ENCODE data around the gene SLC25A33. TPM values are rescaled to one million over a fixed set of nuclear protein-coding genes. Genes with fewer than 3 reads are reported as not detected.

The SLC25A33 gene
- total RNA-seq, 2 donors from 2014 or later: 7.1 to 13.6 TPM

DNA sequence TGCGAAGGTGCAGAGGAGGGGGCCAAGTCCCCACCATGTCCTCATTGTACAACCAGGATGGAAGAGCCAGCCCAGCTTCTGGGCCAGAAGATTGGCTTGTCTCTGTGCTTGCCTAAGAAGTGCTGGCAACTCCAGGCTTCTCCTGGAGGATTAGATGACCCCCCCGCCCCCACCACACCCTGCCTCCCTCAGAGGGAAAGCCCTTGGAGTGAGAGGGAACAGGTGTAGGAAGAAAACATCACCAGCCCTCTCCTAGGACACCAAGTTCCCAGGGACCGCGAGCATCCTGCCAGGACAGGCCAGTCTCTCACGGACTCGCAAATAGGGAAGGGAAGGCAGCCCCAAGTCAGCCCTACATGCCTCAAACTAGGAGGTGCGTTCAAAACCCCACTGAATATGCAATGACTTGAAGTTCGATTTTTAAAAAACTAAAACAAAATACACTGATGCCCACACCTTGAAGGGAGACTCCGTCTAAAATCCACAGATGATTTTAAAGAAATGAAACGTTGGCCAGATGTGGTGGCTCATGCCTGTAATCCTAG is 20.7 kb upstream of the SLC25A33 start:
- Mint-ChIP-seq H3K27ac (no peak overlapping the region), H3K36me3 (no peaks in the 10 kb centered on the region), H3K4me1 (ENCODE audit: low read depth in 2 of 2) (peaks cover 0 to 4% of the 10 kb centered on the region in 2 donors), H3K27me3 (no peaks in the 10 kb centered on the region), H3K4me3 (no peak overlapping the region), H3K9me3 (no peaks in the 10 kb centered on the region)
- DNase-seq (ENCODE audit: low spot score) (no peak), ATAC-seq (no peak)

DNA sequence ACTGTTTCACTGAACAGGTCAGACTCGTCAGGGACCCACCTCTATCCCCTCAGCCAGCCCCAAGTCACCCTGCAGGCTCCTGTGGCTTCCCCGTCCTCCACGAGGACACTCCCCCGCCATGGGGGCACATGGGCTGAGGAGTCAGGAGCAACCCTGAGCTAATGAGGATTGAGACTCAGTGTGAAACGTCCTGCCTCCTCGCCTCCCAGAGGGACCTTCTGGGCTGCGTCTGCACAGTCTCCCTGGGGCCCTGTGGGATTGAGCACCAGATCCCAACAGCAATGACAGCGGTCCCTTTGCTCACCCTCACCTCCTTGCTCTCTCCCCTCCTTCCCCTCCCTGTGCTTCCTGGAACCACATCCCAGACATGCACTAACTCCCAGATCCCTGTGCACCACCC is 18.9 kb upstream of the SLC25A33 start:
- peaks cover 0 to 4% of the 10 kb centered on the region in 2 donors for H3K4me1 Mint-ChIP-seq (ENCODE audit: low read depth in 2 of 2)
- no peaks in the 10 kb centered on the region for H3K9me3 Mint-ChIP-seq
- no peak overlapping the region for H3K4me3 Mint-ChIP-seq
- DNase-seq (ENCODE audit: low spot score) (no peak), ATAC-seq (no peak)
- H3K27ac Mint-ChIP-seq: no peak overlapping the region
- no peaks in the 10 kb centered on the region for H3K27me3 Mint-ChIP-seq
- no peaks in the 10 kb centered on the region for H3K36me3 Mint-ChIP-seq

DNA sequence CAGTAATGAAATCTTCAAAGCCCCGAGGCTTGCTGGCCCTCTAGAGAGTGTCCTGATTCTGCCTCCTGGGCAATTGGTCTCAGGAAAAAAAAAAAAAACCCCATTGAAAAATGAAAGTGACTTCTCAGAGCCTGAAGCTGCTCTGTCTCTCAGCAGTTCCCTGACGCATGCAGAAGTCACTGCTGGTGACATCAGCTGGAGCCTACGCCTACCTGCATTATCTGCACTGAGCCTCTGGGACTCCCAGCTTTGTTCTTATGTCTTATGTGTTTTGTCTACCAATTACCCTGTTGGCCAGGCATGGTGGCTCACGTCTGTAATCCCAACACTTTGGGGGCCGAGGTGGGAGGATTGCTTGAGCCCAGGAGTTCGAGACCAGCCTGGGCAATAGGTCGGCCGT is 10.1 kb upstream of the SLC25A33 start:
- H3K4me1 Mint-ChIP-seq (ENCODE audit: low read depth in 2 of 2): no peaks in the 10 kb centered on the region
- no peak overlapping the region for H3K4me3 Mint-ChIP-seq
- no peaks in the 10 kb centered on the region for H3K36me3 Mint-ChIP-seq
- H3K9me3 Mint-ChIP-seq: no peaks in the 10 kb centered on the region
- no peaks in the 10 kb centered on the region for H3K27me3 Mint-ChIP-seq
- DNase-seq (ENCODE audit: low spot score) (no peak), ATAC-seq (peak in 1 of 2 donors; percentile 11)
- H3K27ac Mint-ChIP-seq: no peak overlapping the region

GRCh38 chr1:9530320-9530719 is 8.9 kb upstream of the SLC25A33 start:
- no peaks in the 10 kb centered on the region for H3K9me3 Mint-ChIP-seq
- no peaks in the 10 kb centered on the region for H3K27me3 Mint-ChIP-seq
- H3K36me3 Mint-ChIP-seq: no peaks in the 10 kb centered on the region
- no peaks in the 10 kb centered on the region for H3K4me1 Mint-ChIP-seq (ENCODE audit: low read depth in 2 of 2)
- H3K27ac Mint-ChIP-seq: no peak overlapping the region
- DNase-seq (ENCODE audit: low spot score) (no peak), ATAC-seq (no peak)
- H3K4me3 Mint-ChIP-seq: no peak overlapping the region

DNA sequence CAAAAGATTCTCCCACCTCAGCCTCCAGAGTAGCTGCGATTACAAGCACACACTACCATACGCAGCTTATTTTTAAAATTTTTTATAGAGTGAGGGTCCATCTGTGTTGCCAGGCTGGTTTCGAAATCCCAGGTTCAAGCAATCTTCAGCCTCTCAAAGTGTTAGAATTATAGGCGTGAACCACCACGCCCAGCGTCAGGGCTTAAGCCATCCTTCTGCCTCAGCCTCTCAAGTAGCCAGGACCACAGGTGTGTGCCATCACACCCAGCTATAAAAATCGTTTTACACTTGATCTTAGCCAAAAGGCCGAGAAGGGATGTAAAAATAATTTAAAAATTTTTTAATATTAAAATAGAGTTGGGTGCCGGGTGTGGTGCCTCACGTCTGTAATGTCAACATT is 4.3 kb upstream of the SLC25A33 start:
- no peak for DNase-seq (ENCODE audit: low spot score)
- Mint-ChIP-seq H3K27ac (no peak overlapping the region), H3K36me3 (no peaks in the 10 kb centered on the region), H3K9me3 (no peaks in the 10 kb centered on the region), H3K27me3 (no peaks in the 10 kb centered on the region), H3K4me1 (ENCODE audit: low read depth in 2 of 2) (peaks cover 9 to 14% of the 10 kb centered on the region in 2 donors), H3K4me3 (no peak overlapping the region)
- no peak for ATAC-seq

GRCh38 chr1:9536301-9536700 is 3.0 kb upstream of the SLC25A33 start:
- Mint-ChIP-seq H3K27ac (no peak overlapping the region), H3K4me3 (no peak overlapping the region), H3K9me3 (no peaks in the 10 kb centered on the region), H3K36me3 (no peaks in the 10 kb centered on the region), H3K4me1 (ENCODE audit: low read depth in 2 of 2) (peaks cover 17 to 23% of the 10 kb centered on the region in 2 donors), H3K27me3 (no peaks in the 10 kb centered on the region)
- DNase-seq (ENCODE audit: low spot score): no peak
- ATAC-seq: no peak

DNA sequence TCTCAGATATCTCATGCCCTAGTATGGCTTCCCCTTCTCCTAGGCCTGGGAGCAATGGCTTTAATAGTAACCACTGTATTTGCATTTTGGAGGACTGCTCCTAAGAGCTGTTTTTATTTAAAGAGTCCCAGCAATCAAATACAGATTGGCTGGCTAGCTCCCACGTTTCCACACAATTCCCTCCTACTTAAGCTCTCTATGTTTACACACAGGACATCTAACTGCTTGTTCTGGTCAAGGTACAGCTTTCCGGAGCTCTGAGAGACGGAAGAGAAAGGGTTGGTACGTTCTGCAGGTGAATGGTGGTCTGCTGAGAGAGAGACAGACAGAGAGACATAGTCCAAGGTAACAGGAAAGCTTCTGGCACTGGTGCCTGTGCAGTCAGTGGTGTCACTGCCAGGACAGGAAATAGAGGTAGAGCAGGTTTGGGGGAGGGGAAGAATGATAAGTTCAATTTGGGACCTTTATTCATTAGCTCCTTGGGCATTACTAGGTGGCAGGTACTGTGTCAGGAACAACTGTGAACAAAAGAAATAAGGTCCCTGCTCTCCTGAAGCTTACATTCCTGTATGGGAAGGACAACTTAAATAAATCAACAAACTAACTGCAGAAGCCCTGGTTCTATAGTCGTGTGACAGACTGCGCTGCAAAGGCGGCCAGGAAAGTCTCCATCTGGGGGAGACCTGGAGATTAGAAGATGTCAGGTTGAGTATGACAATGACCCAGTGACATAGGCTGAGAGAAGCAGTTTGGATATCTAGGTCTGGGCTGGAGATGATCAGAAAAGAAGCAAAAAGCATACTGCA is 1.2 kb upstream of the SLC25A33 start:
- H3K4me1 Mint-ChIP-seq (ENCODE audit: low read depth in 2 of 2): peaks cover 22 to 29% of the 10 kb centered on the region in 2 donors
- ATAC-seq (no peak), DNase-seq (ENCODE audit: low spot score) (no peak)
- H3K27ac Mint-ChIP-seq: peak overlapping the region; percentile 25 to 68
- no peaks in the 10 kb centered on the region for H3K9me3 Mint-ChIP-seq
- peak overlapping the region; percentile 64 for H3K4me3 Mint-ChIP-seq
- no peaks in the 10 kb centered on the region for H3K36me3 Mint-ChIP-seq
- no peaks in the 10 kb centered on the region for H3K27me3 Mint-ChIP-seq

- H3K27ac Mint-ChIP-seq: peak overlapping the region; percentile 25 to 68
- ATAC-seq (no peak), DNase-seq (ENCODE audit: low spot score) (no peak)
- peaks cover 22 to 29% of the 10 kb centered on the region in 2 donors for H3K4me1 Mint-ChIP-seq (ENCODE audit: low read depth in 2 of 2)
- no peaks in the 10 kb centered on the region for H3K9me3 Mint-ChIP-seq
- H3K36me3 Mint-ChIP-seq: no peaks in the 10 kb centered on the region
- peak overlapping the region; percentile 73 for H3K4me3 Mint-ChIP-seq
- H3K27me3 Mint-ChIP-seq: no peaks in the 10 kb centered on the region
These were observed 548 bp upstream of the SLC25A33 start for GRCh38 chr1:9538669-9539164.

DNA sequence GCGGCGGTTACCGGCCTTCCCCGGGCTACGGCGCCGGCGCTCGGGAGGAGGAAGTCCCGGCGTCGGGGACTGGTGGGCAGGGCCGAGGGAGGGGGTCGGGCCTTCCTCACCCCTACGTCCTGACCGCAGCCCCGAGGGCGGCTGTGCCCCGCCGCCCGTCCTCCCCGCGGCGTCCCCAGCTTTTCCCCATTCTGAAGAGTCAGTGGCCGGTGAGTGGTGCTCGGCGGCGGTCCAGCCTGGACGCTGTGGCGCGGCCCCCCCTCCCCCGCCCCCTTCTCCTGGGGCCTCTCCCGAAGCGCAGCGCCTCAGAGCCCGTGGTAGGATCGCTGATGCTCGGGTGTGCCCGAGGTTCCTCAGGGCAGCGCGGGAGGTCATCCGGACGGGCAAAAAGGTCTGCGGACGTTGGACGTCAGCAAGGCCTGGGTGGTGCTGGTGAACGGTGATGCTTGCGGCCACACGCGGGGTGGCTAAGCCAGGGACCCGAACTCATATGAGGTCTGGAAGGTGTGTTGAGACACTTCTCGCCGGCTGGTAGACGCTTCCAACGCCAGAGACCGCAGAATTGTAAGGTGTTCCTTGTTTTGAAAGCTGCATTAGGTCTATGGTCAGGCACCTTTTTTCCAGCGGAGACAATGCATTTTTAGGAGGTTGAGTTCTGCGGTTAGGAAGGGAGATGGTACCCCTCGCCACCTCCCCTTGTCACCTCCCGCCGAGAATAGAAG is 725 bp downstream of the SLC25A33 start:
- DNase-seq (ENCODE audit: low spot score): peak; percentile 79
- Mint-ChIP-seq H3K4me3 (peak overlapping the region; percentile 93), H3K4me1 (ENCODE audit: low read depth in 2 of 2) (peaks cover 25 to 31% of the 10 kb centered on the region in 2 donors), H3K9me3 (no peaks in the 10 kb centered on the region), H3K27ac (peak overlapping the region; percentile 60 to 64), H3K27me3 (no peaks in the 10 kb centered on the region), H3K36me3 (no peaks in the 10 kb centered on the region)
- peak; percentile 75 to 76 for ATAC-seq

GRCh38 chr1:9542430-9542829 is 3.2 kb downstream of the SLC25A33 start:
- no peak for ATAC-seq
- peak overlapping the region; percentile 38 for H3K4me3 Mint-ChIP-seq
- H3K27me3 Mint-ChIP-seq: no peaks in the 10 kb centered on the region
- H3K36me3 Mint-ChIP-seq: no peaks in the 10 kb centered on the region
- peaks cover 26 to 34% of the 10 kb centered on the region in 2 donors for H3K4me1 Mint-ChIP-seq (ENCODE audit: low read depth in 2 of 2)
- no peaks in the 10 kb centered on the region for H3K9me3 Mint-ChIP-seq
- H3K27ac Mint-ChIP-seq: peak overlapping the region in 1 of 2 donors; percentile 17
- no peak for DNase-seq (ENCODE audit: low spot score)

DNA sequence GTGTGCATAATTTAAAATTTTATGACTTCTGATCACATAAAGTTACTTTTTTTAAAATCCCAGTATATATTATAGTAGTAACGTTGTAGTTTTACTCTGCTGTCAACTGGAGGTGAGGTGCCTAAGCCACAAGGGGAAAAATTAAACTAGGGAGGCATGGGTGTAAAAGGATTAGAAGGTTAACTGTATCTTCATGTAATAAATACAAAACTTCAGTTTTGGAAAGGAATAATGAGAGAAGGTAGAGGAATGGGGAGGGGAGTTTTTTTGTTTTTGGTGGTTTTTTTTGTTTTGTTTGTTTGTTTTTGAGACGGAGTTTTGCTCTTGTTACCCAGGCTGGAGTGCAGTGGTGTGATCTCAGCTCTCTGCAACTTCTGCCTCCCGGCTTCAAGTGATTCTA is 5.7 kb downstream of the SLC25A33 start:
- no peaks in the 10 kb centered on the region for H3K9me3 Mint-ChIP-seq
- DNase-seq (ENCODE audit: low spot score) (no peak), ATAC-seq (no peak)
- H3K4me1 Mint-ChIP-seq (ENCODE audit: low read depth in 2 of 2): peaks cover 20 to 27% of the 10 kb centered on the region in 2 donors
- H3K36me3 Mint-ChIP-seq: no peaks in the 10 kb centered on the region
- H3K4me3 Mint-ChIP-seq: no peak overlapping the region
- no peaks in the 10 kb centered on the region for H3K27me3 Mint-ChIP-seq
- H3K27ac Mint-ChIP-seq: no peak overlapping the region

GRCh38 chr1:9549955-9550546 is 10.8 kb downstream of the SLC25A33 start:
- H3K27me3 Mint-ChIP-seq: no peaks in the 10 kb centered on the region
- ATAC-seq (no peak), DNase-seq (ENCODE audit: low spot score) (no peak)
- H3K4me1 Mint-ChIP-seq (ENCODE audit: low read depth in 2 of 2): peaks cover 2 to 18% of the 10 kb centered on the region in 2 donors
- no peak overlapping the region for H3K27ac Mint-ChIP-seq
- no peaks in the 10 kb centered on the region for H3K9me3 Mint-ChIP-seq
- no peaks in the 10 kb centered on the region for H3K36me3 Mint-ChIP-seq
- H3K4me3 Mint-ChIP-seq: no peak overlapping the region

DNA sequence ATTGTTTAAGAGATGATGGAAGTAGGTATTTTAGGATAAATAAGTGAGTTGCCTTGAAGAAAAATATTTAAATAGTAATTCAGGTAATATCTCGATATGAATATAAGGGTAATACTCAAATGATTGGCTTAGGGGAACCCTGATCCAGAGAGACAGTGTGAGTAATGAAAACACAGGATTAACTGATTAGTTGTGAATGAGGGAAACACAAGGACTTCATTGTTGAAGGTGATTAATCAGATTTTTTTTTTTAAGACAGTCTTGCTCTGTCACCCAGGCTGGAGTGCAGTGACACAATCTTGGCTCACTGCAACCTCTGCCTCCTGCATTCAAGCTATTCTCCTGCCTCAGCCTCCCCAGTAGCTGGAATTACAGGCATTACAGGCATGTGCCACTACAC is 12.7 kb downstream of the SLC25A33 start:
- peaks cover 14% of the 10 kb centered on the region for H3K36me3 Mint-ChIP-seq
- H3K27ac Mint-ChIP-seq: no peak overlapping the region
- H3K9me3 Mint-ChIP-seq: no peaks in the 10 kb centered on the region
- no peaks in the 10 kb centered on the region for H3K27me3 Mint-ChIP-seq
- H3K4me1 Mint-ChIP-seq (ENCODE audit: low read depth in 2 of 2): peaks cover 0 to 20% of the 10 kb centered on the region in 2 donors
- DNase-seq (ENCODE audit: low spot score) (no peak), ATAC-seq (no peak)
- H3K4me3 Mint-ChIP-seq: no peak overlapping the region

Measured in natural killer cell treated with Interleukin-12 subunit alpha and Interleukin-12 subunit beta and Interleukin-15 and Interleukin-18, amount 100 ng/mL, for 72 hours (primary cell).